Thyroid gland (tissue), 4 donors: Measurements from ENCODE around the gene VWF.

Source experiments
- POLR2A ChIP-seq, 2 donors: fragments of 450-650 bp; IDR thresholded peaks; one replicate each; pipeline ENCODE4 v1.6.1; 2017; ENCODE audit warnings: antibody characterized with exemption in 2 of 2, mild to moderate bottlenecking in 2 of 2, moderate library complexity in 1 of 2
- TF ChIP-seq, protein P1 (sequence below), 6 experiments: fragments of 200-600 bp in 3 of 6; fragments of 450-650 bp in 3 of 6; sonication (generic) in 3 of 6; IDR thresholded peaks; one replicate each; pipeline ENCODE4 v1.5.1; 2016 to 2019; ENCODE audit warnings: antibody characterized with exemption in 6 of 6, mild to moderate bottlenecking in 2 of 6, inconsistent platforms in 1 of 6, moderate library complexity in 1 of 6

DNA sequence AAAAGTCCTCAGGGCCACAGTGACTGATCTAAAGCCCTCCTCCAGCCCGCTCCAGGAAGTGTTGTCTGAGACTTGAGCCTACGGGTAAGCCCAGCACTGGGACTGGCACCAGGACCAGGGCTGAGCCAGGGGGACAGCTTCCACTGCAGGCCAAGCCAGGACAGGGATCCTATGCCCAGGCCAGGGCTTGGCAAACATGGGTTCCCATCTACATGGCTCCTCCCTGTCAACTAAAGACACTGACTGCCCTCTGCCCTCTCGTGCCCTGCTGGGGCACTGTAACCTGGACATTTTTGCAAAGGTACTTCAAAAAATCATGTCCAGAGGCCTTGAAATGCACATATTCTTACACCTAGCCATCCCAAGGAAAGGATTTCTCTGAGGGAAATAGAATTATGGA, 88.0 kb downstream of the VWF start:
- TF ChIP-seq, protein P1, sequence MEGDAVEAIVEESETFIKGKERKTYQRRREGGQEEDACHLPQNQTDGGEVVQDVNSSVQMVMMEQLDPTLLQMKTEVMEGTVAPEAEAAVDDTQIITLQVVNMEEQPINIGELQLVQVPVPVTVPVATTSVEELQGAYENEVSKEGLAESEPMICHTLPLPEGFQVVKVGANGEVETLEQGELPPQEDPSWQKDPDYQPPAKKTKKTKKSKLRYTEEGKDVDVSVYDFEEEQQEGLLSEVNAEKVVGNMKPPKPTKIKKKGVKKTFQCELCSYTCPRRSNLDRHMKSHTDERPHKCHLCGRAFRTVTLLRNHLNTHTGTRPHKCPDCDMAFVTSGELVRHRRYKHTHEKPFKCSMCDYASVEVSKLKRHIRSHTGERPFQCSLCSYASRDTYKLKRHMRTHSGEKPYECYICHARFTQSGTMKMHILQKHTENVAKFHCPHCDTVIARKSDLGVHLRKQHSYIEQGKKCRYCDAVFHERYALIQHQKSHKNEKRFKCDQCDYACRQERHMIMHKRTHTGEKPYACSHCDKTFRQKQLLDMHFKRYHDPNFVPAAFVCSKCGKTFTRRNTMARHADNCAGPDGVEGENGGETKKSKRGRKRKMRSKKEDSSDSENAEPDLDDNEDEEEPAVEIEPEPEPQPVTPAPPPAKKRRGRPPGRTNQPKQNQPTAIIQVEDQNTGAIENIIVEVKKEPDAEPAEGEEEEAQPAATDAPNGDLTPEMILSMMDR (IDR thresholded peaks at IDR 0.05), result no peak
- TF ChIP-seq POLR2A (IDR thresholded peaks at IDR 0.05), result no peak
